ENCODE data around the gene NAPSA. TPM values are rescaled to one million over a fixed set of nuclear protein-coding genes. Genes with fewer than 3 reads are reported as not detected.

NAPSA gene
- total and polyA plus RNA-seq, 2 donors (not counting 3 experiments of a cell fraction or from before 2014, with no cell fraction given), result 0.19 TPM; not detected in 1

DNA sequence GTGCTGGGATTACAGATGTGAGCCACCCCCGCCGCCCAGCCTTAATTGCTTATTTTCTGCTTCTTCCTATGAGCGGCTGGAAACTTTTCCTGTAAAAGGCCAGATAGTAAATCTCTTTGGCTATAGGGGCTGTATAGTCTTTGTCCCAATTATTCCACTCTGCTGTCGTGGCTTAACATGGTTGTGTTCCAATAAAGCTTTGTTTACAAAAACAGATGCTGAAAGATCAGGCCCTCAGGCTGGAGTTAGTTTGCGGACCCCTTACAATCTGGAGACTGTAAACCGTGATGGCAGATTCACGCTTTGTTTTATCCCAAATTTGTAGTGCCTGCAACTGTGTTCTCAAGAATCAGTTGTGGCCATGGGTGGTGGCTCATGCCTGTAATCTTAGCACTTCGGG lies 47.0 kb downstream of the NAPSA start:
- BruUV-seq (replicated peaks), result no TSS peak
- POLR2A ChIA-PET, result no interaction called here
- Histone ChIP-seq H3K9ac (replicated peaks; ENCODE audit: extremely low read depth, insufficient read depth, low read length) (no peak overlapping the region), H4K20me1 (replicated peaks; ENCODE audit: control insufficient read depth, extremely low read depth, insufficient read depth, low read length) (no peaks in the 10 kb centered on the region), H3K79me2 (ENCODE audit: control insufficient read depth, insufficient read depth, low read length) (no peaks in the 10 kb centered on the region), H3K9me3 (replicated peaks; ENCODE audit: control insufficient read depth, insufficient read depth, low read length) (no peaks in the 10 kb centered on the region), H2AFZ (ENCODE audit: low read depth, low read length) (no peak overlapping the region), H3K27me3 (ENCODE audit: control insufficient read depth in 2 of 2, insufficient read depth in 2 of 2, low read length in 2 of 2) (peaks cover 17 to 21% of the 10 kb centered on the region in 2 experiments), H3K9me1 (replicated peaks; ENCODE audit: control insufficient read depth, extremely low read depth, insufficient read depth, low read length) (no peaks in the 10 kb centered on the region), H3K4me2 (ENCODE audit: insufficient read depth, low read length) (no peak overlapping the region), H3K27ac (ENCODE audit: insufficient read depth, low read depth, low read length) (no peak overlapping the region), H3K4me3 (replicated peaks in 1 of 3; ENCODE audit: insufficient read depth in 1 of 3, low read depth in 1 of 3, low read length in 3 of 3) (no peak overlapping the region), H3K4me1 (ENCODE audit: control insufficient read depth, extremely low read depth, insufficient read depth, low read length) (no peaks in the 10 kb centered on the region), H3K36me3 (ENCODE audit: control insufficient read depth in 2 of 2, extremely low read depth in 1 of 2, insufficient read depth in 2 of 2, low read length in 2 of 2) (no peaks in the 10 kb centered on the region)
- DNase-seq (ENCODE audit: low read depth, low spot score), result no peak
- dilution Hi-C loops (cut with MboI; ENCODE audit: extremely low pct_ligation_motif_present, low sequenced_read_pairs), result no loop called here
- intact Hi-C loops (cut with micrococcal nuclease), result no loop called here
- CTCF ChIA-PET, result interaction anchor here (0.8 kb wide), 2 partner anchors 10 to 66 kb away, joined by 3 to 6 read pairs; partner anchors contain the start of gene KCNC3
- no peak for TF ChIP-seq MYC (IDR thresholded peaks at IDR 0.05; ENCODE audit: low read depth, low read length)
- no peak for TF ChIP-seq JUN (IDR thresholded peaks at IDR 0.05; ENCODE audit: borderline replicate concordance, insufficient read depth, insufficient read length, low read depth)
- no peak for TF ChIP-seq POLR2AphosphoS5 (IDR thresholded peaks at IDR 0.05; ENCODE audit: insufficient read depth, low read depth, low read length)
- no peak for TF ChIP-seq GATA2 (IDR thresholded peaks at IDR 0.05; ENCODE audit: insufficient read depth, insufficient read length, low read depth, low read length)
- TF ChIP-seq, protein P1, sequence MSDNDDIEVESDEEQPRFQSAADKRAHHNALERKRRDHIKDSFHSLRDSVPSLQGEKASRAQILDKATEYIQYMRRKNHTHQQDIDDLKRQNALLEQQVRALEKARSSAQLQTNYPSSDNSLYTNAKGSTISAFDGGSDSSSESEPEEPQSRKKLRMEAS (IDR thresholded peaks at IDR 0.05; ENCODE audit: insufficient read depth, insufficient read length), result no peak
- TF ChIP-seq, protein P2, sequence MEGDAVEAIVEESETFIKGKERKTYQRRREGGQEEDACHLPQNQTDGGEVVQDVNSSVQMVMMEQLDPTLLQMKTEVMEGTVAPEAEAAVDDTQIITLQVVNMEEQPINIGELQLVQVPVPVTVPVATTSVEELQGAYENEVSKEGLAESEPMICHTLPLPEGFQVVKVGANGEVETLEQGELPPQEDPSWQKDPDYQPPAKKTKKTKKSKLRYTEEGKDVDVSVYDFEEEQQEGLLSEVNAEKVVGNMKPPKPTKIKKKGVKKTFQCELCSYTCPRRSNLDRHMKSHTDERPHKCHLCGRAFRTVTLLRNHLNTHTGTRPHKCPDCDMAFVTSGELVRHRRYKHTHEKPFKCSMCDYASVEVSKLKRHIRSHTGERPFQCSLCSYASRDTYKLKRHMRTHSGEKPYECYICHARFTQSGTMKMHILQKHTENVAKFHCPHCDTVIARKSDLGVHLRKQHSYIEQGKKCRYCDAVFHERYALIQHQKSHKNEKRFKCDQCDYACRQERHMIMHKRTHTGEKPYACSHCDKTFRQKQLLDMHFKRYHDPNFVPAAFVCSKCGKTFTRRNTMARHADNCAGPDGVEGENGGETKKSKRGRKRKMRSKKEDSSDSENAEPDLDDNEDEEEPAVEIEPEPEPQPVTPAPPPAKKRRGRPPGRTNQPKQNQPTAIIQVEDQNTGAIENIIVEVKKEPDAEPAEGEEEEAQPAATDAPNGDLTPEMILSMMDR (IDR thresholded peaks at IDR 0.05; ENCODE audit: extremely low read depth in 1 of 2, insufficient read depth in 1 of 2, low read depth in 1 of 2, low read length in 2 of 2), result no peak
- FAIRE-seq, result no peak

All from endothelial cell of umbilical vein (primary cell).